A673 (cell line): Measurements from ENCODE around the gene ASAP2.

Experiments used
- EZH2 ChIP-seq: fragments of 200-600 bp; sonication (generic); IDR thresholded peaks from 2 replicates; pipeline ENCODE4 v1.6.1; 2017; ENCODE audit warnings: borderline replicate concordance, low read depth, mild to moderate bottlenecking, mixed read lengths, antibody characterized with exemption, low read length; ENCODE audit not compliant: poor library complexity, severe bottlenecking
- TF ChIP-seq, protein P1 (sequence below): fragments of 300-800, 200-600 bp; sonication (generic); conservative IDR thresholded peaks from 2 replicates; pipeline ENCODE4 v1.5.1; 2017; ENCODE audit warnings: low read depth, mild to moderate bottlenecking, antibody characterized with exemption, low read length, moderate library complexity, mixed read lengths

DNA sequence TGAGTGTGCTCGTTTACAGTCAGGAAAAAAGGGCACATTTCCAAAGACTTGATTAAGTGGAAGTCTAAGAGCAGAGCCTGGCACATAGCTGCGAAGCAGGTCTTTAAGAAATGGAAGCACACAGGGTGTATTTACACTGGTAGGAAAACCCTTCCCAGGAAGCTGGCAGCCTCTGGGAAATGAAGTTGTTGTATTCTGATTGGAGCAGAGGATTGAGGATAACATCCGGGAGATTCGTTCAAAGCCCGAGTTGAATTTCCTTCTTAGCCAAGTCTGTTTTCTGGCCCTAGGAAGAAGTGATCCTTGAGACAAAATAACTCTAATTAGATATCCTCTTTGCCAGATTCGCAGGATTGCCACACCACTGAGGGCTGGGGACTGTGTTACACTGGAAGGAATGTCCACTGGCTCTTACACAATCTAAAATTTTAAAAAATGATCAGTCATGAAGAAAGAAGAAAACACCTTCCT lies 140.8 kb downstream of the ASAP2 start:
- TF ChIP-seq, protein P1, sequence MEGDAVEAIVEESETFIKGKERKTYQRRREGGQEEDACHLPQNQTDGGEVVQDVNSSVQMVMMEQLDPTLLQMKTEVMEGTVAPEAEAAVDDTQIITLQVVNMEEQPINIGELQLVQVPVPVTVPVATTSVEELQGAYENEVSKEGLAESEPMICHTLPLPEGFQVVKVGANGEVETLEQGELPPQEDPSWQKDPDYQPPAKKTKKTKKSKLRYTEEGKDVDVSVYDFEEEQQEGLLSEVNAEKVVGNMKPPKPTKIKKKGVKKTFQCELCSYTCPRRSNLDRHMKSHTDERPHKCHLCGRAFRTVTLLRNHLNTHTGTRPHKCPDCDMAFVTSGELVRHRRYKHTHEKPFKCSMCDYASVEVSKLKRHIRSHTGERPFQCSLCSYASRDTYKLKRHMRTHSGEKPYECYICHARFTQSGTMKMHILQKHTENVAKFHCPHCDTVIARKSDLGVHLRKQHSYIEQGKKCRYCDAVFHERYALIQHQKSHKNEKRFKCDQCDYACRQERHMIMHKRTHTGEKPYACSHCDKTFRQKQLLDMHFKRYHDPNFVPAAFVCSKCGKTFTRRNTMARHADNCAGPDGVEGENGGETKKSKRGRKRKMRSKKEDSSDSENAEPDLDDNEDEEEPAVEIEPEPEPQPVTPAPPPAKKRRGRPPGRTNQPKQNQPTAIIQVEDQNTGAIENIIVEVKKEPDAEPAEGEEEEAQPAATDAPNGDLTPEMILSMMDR: no peak
- TF ChIP-seq EZH2: no peak
